G401.6 (cell line): ENCODE measurements around the gene MRPS11.
"Not testable (repeated sequence)": the region's sequence is repeated elsewhere in the genome, so short reads cannot be mapped to it uniquely, and the experiment has no call there.

Experiments used
- FAIRE-seq: peaks from 2 replicates; lab custom pipeline; 2012; peaks lifted over from hg19 to GRCh38; lab: Jason Lieb, UNC

MRPS11 gene

DNA sequence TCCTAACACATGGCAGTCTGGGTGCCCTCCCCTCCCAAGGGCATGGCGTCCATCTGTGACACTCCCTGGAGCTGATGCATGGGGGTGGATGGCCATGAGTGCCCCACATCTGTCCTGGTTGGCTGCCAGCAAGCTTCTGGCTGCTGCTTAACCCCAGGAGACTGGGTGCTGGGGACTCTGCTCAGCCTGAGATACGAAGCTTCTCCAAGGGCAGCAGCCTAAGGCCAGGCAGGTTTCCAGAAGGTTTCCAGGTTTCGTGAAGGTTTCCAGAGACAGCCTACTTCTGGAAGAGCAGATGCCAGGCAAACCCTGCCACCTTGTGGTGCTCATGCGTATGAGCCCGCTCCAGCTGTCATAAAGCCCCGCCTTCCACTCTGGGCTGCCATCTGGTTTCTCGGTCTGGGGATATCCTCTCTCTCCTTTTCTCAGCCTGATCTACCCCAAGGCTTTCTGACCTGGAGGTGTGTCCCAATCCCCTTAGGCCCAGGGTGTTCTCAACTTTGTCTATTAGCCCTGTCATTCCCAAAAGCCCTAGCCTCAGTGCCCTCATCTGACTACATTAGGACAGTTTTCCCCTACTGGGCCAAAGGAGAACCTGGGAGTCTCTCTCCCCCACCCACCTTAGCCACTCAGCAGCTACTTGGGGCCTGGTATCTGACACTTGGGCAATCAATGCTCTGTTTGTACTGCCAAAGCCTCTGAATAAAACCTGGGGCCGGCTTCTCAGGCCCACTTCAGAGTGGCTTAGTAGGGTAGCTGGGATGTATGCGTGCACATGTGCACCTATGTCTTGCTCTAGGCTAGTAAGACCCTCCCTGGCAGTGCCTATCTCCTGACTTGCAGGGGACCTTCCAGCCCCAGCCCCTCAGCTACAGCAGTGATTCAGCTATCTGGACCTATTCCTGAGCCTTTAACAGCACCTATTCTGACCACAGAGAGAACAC is 12.4 kb upstream of the MRPS11 start:
- FAIRE-seq, result no peak

GRCh38 chr15:88456733-88457132 is 10.8 kb upstream of the MRPS11 start:
- no peak for FAIRE-seq

GRCh38 chr15:88463870-88464532 is 3.5 kb upstream of the MRPS11 start:
- FAIRE-seq, result no peak

DNA sequence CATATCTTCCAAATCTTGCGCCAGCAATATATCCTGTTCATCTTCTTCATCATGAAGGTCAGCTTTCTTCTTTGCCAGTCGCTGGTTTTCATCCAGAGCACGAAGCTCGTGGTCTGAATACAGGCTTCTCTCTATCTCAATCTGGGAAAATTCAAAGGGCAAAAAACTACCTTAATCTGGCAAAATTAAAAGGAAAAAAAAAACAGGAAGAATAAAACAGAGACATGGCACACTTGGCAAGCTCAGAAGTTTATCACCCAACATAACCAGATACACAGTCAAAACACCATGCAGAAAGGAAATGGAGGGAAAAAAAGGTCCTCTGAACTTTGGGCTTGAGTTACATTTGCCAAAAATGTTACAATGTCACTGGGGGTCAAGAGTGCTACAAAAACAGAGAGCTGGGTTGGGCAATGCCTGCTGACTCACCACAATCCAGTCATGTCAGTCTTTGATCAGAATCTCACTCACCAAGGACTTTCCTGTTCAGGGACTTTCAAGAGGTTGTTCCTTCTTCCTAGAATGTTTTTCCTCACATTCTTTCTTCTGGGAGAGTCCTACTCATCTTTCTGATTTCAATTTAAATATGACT is 1.8 kb upstream of the MRPS11 start:
- no peak for FAIRE-seq

DNA sequence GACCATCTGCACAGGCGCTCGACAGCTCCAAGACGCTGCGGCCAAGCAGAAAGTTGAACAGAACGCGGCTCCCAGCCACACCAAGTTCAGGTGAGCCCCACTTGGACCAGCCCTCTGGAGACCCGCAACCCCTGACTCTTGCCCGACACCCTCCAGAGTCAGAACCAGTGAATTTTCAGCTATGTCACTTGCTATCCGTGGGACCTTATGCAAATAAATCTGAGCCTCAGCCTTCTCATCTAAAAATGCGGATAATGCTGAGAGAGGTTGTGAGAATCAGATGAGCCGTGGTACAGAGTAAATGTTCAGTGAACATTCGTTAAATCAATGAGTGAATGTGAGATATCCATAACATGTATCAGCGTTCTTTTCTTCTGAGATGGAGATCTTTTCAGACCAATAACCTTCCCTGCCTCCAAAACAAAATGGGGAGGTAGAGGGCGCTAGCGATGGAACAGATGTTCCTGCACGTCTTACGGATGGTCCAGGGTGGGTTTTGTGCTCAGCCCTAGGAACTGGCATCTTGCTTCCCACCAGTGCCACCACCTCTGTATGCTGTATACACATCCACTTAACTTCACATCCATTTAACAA is 524 bp downstream of the MRPS11 start:
- no peak for FAIRE-seq

- not testable (repeated sequence) for FAIRE-seq
Observed at GRCh38 chr15:88468721-88469120, 1.2 kb downstream of the MRPS11 start.

DNA sequence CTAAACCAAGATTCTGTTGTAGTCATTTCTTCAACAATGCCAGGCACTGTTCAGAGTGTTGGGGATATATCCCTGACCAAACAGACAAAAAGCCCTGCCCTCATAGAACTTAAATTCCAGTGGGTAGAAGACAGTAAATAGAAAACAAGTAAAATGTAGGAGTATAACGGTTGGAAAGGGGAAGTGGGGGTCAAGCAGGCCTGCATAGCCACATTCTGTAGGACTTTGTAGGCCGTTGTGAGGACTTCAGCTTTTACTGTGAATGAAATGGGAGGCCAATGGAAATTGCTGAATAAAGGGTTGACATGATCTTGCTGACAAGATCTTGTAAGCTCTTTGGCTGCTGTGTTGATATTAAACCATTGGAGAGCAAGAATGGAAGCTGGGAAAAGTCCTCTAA is 1.8 kb downstream of the MRPS11 start:
- no peak for FAIRE-seq

- no peak for FAIRE-seq
Observed at GRCh38 chr15:88470625-88471372, 3.3 kb downstream of the MRPS11 start.

- no peak for FAIRE-seq
Observed at GRCh38 chr15:88472225-88472624, 4.7 kb downstream of the MRPS11 start.

- not testable (repeated sequence) for FAIRE-seq
Observed at GRCh38 chr15:88473661-88474293, 6.3 kb downstream of the MRPS11 start.

GRCh38 chr15:88476635-88477060 is 9.1 kb downstream of the MRPS11 start:
- no peak for FAIRE-seq

- no peak for FAIRE-seq
Observed at GRCh38 chr15:88477126-88477525, 9.6 kb downstream of the MRPS11 start.

DNA sequence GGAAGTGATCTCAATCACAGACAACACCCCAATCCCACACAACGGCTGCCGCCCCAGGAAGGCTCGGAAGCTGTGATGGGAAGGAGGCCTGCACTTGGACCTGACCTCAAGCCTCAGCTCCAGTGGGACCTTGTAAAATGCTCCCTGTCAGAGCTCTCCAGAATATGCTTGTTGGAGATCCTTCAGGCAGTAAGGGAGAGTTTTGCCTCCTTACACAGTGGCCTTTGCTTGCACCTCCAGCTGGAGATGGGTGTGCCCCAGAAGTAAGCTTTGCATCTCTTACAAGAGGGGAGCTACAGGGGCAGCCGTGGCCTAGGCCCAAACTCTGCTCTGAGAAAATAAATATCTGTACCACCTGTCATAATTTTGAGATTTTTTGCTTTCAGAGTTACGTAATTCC is 10.4 kb downstream of the MRPS11 start:
- FAIRE-seq, result no peak

DNA sequence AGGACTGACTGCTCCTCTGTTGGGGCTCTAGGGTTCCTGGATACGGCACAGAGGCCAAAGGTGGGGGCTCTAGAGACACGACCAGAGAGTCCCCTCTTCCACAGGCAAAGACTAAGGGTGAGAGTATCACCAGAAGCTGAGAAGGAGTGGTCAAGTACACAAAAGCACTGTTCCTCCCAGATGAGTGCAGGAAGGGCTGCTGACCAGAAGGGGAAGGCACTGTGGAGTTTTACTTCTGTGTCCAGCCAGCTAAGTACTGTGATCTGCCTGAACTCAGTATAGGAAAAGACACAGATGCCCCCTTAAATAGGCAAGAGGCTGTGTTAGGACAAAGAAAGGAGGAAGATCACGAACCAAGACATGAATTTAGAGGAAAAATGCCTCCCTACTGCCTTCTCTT is 11.7 kb downstream of the MRPS11 start:
- FAIRE-seq, result no peak

GRCh38 chr15:88480981-88481380 is 13.5 kb downstream of the MRPS11 start:
- FAIRE-seq, result no peak

DNA sequence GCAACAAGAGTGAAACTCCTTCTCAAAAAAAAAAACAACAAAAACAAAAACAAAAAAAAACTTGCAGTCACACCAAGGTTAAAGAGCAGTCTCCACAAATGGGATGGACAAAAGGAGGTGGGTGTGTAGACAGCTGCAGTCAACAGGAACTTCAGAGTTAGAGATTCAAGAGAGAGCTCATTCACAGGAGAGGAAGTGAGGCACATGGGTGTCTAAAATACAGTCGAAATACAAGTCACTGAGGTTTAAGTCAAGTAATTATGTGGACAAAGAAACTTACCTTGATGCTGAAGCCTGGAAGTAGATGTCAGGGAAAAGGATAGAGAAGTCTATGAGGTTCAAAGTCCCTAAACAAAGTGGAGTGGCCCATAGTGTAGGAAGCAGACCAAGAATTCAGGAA is 14.8 kb downstream of the MRPS11 start:
- FAIRE-seq, result no peak

DNA sequence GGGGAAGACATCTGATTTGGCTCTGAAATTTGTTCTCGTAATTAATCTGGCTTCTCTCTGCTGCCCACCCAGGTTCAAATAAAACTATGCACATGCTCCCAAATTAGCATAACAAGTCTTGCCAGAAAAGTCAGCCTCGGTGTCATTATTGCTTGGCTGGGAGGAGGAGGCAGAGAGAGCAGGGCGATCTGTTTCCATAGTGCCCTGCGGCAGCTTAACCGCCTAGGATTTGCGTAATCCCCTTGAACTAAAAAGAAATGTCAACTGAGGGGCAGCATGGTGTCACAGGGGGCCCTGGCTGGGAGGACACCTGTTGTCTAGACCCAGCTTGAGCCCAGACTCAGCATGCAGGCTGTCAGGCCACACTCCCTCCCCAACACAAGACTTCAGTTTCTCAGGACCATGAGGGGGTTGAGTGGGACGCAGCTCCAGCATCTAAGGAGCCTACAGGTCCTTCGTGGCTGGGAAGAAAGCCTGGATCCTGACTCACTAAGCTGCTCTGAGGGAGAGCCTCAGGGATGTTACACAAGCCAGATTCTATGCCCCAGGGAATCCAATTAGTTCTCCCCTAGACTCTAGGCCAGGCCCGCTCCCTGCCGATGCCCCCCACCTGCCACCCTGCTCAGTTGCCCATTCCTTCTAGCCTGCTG is 17.3 kb downstream of the MRPS11 start:
- no peak for FAIRE-seq

- no peak for FAIRE-seq
Observed at GRCh38 chr15:88487178-88487795, 19.8 kb downstream of the MRPS11 start.

DNA sequence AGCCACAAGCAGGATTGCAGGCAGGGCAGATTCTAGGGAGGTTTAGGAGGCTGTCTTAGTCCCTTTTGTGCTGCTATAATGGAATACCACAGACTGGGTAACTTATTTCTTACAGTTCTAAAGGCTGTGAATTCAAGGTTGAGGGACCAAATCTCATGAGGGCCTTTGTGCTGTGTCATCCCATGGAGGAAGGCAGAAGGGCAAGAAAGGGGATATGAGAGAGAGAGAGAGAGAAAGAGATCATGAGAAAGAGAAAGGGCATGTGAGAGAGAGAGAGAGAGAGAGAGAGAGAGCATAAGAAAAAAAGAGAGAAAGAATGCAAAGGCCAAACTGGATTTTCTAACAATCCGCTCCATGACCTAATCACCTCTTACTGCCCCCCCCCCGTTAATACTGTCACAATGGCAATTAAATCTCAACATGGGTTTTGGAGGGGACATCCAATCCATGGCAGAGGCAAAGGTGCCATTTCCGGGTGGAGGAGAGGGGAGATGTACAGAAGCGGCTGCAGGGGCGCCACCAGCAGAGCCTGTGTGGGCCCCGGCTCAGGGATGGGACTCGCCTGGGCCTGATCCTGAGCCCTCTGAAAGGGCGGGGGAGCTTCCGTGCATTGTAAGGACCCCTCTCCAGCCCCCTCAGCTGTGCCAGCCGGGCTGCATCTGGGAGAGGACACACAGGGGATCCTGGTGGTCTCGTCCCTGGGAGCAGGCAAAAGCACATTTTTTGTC is 20.5 kb downstream of the MRPS11 start:
- no peak for FAIRE-seq

DNA sequence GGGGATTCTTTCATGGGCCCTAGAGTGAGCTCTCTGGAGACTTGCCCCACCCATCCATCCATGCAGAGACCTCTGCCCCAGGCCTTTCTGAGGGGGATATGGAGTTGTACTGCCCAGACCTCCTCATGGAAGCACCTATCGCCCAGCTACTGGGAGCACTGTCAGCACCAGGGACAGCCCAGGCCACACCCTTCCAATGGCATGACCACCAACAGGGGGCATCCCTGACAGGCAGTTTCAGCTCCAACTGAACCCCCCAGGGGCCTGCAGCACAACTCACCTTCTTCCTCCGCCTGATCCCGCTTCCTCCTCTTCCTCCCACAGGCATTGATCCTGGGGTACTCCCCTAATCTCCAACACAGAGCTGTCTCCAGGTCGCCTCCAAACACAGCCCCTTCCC is 21.8 kb downstream of the MRPS11 start:
- FAIRE-seq, result no peak
